ENCODE measurements around the gene XRCC2. TPM values are rescaled to one million over a fixed set of nuclear protein-coding genes. Genes with fewer than 3 reads are reported as not detected.
A peak's percentile ranks its signal among the peaks of the same experiment; 100 is the strongest.
"Not testable (repeated sequence)": the region's sequence is repeated elsewhere in the genome, so short reads cannot be mapped to it uniquely, and the experiment has no call there.

Gene XRCC2
- polyA plus RNA-seq, 5 donors: 5.8 to 14.3 (median 12.1) TPM

GRCh38 chr7:152666078-152666477, 9.9 kb downstream of the XRCC2 start:
- no peak for DNase-seq

- DNase-seq: no peak
Measured at GRCh38 chr7:152664636-152665035, 11.3 kb downstream of the XRCC2 start.

GRCh38 chr7:152663931-152664330, 12.0 kb downstream of the XRCC2 start:
- peak in 1 of 2 donors; percentile 11 for DNase-seq

GRCh38 chr7:152663148-152663740, 12.7 kb downstream of the XRCC2 start:
- DNase-seq: no peak

GRCh38 chr7:152661479-152661878, 14.5 kb downstream of the XRCC2 start:
- DNase-seq: no peak

- no peak for DNase-seq
Measured at GRCh38 chr7:152660021-152660420, 15.9 kb downstream of the XRCC2 start.

- no peak for DNase-seq
Measured at GRCh38 chr7:152654971-152655370, 21.0 kb downstream of the XRCC2 start.

GRCh38 chr7:152649220-152649619, 26.7 kb downstream of the XRCC2 start:
- DNase-seq: no peak

- DNase-seq: no peak
Measured at GRCh38 chr7:152647009-152647408, 28.9 kb downstream of the XRCC2 start.

- DNase-seq: not testable (repeated sequence)
Measured at GRCh38 chr7:152646579-152646978, 29.4 kb downstream of the XRCC2 start.

- DNase-seq: no peak
Measured at GRCh38 chr7:152643979-152644559, 31.9 kb downstream of the XRCC2 start.

- no peak for DNase-seq
Measured at GRCh38 chr7:152641384-152641783, 34.6 kb downstream of the XRCC2 start.

- no peak for DNase-seq
Measured at GRCh38 chr7:152640829-152641228, 35.1 kb downstream of the XRCC2 start.

GRCh38 chr7:152637920-152638580, 37.9 kb downstream of the XRCC2 start:
- no peak for DNase-seq

- no peak for DNase-seq
Measured at GRCh38 chr7:152637161-152637560, 38.8 kb downstream of the XRCC2 start.

GRCh38 chr7:152636441-152636840, 39.5 kb downstream of the XRCC2 start:
- no peak for DNase-seq

GRCh38 chr7:152633504-152633903, 42.4 kb downstream of the XRCC2 start:
- no peak for DNase-seq

- no peak for DNase-seq
Measured at GRCh38 chr7:152633072-152633471, 42.9 kb downstream of the XRCC2 start.

- DNase-seq: not testable (repeated sequence)
Measured at GRCh38 chr7:152628772-152629171, 47.2 kb downstream of the XRCC2 start.

GRCh38 chr7:152624228-152624627, 51.7 kb downstream of the XRCC2 start:
- no peak for DNase-seq

GRCh38 chr7:152621426-152621825, 54.5 kb downstream of the XRCC2 start:
- no peak for DNase-seq

GRCh38 chr7:152619027-152619739, 56.8 kb downstream of the XRCC2 start:
- DNase-seq: no peak

GRCh38 chr7:152618427-152618826, 57.5 kb downstream of the XRCC2 start:
- DNase-seq: no peak

Measured in right lung (tissue), 5 donors.